Hippocampal formation (tissue), 2 donors: ENCODE results near the gene RAB44.

ENCODE experiments used
- DNase-seq, 2 donors: peaks; one replicate each; lab custom pipeline; 2025; lab: John Stamatoyannopoulos, UW

The RAB44 gene

DNA sequence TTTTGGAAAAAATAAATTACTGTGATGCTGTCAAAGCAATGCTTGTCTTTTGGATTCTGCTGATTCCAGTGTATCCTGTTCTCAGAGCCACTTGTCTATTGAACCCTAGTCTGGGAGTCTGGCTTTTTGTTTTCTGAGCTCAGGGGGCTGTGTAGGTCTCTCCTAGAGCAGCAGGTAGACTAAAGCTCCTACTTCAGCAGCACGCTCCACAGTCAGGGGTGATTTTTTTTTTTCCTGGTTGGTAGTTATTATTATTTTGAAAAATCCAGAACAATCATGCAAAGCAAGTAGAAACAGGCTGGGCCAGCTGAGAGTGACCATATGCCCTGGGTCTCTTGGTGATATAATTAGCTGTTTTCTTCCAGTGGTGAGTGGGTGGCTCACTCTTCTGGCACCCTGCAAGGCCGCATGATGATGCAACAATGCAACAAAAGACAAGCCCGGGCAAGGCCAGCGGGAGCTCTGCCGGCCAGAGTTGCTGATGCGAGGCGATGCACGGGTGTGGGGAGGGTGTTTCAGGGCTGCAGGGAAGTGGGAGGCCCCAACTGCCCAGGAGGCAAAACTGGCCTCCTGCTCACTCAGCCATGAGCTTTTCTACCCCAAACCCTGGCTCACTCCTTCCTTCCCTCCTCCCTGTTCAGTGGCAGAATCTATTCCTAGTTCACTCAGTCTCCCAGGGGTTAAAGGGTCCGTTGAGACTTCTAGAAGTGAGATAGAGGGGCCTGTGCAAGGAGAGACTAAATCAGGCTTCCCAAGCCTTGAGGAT lies 30.6 kb upstream of the RAB44 start:
- peak; percentile 51 to 77 for DNase-seq

- no peak for DNase-seq
These were observed 29.0 kb upstream of the RAB44 start for GRCh38 chr6:36668591-36668990.

DNA sequence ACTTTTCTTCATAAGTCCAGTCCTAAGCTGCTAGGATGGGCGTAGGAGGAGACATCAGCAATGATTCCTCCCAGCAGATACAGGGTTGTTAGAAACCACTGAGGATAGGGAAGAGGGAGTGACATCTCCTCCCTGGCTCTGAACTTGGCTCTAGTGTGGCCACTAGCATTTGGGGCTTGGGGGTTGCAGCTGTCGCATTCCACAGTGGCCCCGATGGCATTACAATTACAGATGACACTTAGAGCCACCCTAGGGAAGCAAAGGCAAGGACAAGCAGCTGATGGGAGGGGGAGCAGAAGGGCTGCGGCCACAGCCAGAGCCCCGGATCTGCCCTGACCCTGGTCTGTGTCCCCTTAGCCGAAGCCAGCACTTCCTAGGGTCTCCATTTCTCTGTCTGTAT lies 28.6 kb upstream of the RAB44 start:
- DNase-seq: no peak

GRCh38 chr6:36670271-36670670 lies 27.4 kb upstream of the RAB44 start:
- DNase-seq: no peak

DNA sequence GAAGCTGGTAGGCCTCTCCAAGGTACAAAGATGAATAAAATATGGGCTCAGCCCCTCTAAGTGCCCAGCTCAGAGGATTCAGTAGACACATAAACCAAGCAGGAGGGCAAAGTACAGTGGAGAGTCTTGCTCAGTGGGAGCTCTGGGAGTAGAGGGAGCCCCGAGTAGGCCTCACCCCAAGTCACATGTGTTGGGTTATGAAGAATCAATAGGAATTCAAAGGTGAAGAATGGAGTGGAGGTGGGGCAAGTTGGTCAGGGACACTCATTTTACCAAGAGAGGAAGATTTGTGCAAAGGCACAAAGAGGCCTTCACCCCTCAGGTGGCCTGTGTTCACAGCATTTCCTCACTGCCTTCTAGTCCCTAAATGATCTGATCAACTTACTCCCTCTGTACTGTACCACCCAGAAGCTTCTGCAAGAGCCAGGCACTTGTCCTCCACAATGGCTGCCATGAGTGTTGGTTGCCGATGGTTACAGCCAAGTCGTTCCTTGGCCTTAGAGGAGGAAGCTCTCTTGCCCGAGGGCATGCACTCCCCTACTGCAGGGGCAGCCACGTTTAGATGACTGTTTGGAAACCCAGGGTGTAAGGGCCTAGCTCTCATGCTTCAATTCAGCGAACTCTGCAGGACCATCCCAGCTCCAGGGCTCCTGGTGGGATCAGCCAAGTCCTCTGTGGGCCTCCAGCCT lies 25.8 kb upstream of the RAB44 start:
- no peak for DNase-seq

- no peak for DNase-seq
These were observed 23.7 kb upstream of the RAB44 start for GRCh38 chr6:36673882-36674281.

DNA sequence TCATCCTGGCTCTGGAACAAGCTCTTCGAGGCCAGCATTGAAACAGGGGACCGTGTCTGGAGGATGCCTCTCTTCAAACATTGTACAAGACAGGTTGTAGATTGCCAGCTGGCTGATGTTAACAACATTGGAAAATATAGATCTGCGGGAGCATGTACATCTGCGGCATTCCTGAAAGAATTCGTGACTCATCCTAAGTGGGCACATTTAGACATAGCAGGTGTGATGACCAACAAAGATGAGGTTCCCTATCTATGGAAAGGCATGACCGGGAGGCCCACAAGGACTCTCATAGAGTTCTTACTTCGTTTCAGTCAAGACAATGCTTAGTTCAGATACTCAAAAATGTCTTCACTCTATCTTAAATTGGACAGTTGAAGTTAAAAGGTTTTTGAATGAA lies 22.7 kb upstream of the RAB44 start:
- DNase-seq: no peak

GRCh38 chr6:36676141-36677058 lies 21.2 kb upstream of the RAB44 start:
- DNase-seq: no peak

DNA sequence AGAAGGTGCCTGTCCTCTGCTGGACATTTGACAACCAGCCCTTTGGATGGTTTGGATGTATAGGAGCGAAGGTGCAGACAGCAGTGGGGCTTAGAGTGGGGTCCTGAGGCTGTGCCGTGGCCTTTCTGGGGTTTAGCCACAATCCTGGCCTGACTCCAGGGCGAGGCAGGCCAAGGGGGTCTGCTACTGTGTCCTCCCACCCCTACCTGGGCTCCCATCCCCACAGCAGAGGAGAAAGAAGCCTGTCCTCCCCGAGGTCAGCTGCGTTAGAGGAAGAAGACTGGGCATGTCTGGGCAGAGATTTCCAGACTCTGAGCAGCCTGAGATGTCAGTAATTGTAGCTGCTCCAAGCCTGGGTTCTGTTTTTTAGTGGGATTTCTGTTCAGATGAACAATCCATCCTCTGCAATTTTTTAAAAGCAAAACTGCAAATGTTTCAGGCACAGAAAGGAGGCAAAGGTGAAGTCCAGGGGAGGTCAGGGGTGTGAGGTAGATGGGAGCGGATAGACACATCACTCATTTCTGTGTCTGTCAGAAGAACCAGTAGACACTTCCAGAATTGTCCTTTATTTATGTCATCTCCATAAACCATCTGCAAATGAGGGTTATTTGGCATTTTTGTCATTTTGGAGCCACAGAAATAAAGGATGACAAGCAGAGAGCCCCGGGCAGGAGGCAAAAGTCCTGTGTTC lies 20.4 kb upstream of the RAB44 start:
- DNase-seq: no peak

- no peak for DNase-seq
These were observed 19.7 kb upstream of the RAB44 start for GRCh38 chr6:36677753-36678487.

DNA sequence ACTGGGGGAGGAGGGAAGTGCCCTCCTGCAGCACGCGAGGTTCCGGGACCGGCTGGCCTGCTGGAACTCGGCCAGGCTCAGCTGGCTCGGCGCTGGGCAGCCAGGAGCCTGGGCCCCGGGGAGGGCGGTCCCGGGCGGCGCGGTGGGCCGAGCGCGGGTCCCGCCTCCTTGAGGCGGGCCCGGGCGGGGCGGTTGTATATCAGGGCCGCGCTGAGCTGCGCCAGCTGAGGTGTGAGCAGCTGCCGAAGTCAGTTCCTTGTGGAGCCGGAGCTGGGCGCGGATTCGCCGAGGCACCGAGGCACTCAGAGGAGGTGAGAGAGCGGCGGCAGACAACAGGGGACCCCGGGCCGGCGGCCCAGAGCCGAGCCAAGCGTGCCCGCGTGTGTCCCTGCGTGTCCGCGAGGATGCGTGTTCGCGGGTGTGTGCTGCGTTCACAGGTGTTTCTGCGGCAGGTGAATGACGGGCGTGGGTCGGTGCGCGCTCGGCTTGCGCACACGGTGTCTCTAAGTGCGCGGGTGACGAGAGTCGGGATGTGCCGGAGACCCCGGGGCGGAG lies 19.1 kb upstream of the RAB44 start, which contains the start of gene CDKN1A:
TSS of gene CDKN1A (plus strand) at position 227 of the 555 bp plus-strand sequence. CDS start 5,388 bp downstream, outside the sequence.
- peak; percentile 42 to 78 for DNase-seq

- peak in 1 of 2 donors; percentile 42 for DNase-seq
These were observed 18.4 kb upstream of the RAB44 start for GRCh38 chr6:36679043-36679833.

- DNase-seq: no peak
These were observed 15.1 kb upstream of the RAB44 start for GRCh38 chr6:36682328-36683144.

GRCh38 chr6:36683145-36683655 lies 14.4 kb upstream of the RAB44 start:
- no peak for DNase-seq

DNA sequence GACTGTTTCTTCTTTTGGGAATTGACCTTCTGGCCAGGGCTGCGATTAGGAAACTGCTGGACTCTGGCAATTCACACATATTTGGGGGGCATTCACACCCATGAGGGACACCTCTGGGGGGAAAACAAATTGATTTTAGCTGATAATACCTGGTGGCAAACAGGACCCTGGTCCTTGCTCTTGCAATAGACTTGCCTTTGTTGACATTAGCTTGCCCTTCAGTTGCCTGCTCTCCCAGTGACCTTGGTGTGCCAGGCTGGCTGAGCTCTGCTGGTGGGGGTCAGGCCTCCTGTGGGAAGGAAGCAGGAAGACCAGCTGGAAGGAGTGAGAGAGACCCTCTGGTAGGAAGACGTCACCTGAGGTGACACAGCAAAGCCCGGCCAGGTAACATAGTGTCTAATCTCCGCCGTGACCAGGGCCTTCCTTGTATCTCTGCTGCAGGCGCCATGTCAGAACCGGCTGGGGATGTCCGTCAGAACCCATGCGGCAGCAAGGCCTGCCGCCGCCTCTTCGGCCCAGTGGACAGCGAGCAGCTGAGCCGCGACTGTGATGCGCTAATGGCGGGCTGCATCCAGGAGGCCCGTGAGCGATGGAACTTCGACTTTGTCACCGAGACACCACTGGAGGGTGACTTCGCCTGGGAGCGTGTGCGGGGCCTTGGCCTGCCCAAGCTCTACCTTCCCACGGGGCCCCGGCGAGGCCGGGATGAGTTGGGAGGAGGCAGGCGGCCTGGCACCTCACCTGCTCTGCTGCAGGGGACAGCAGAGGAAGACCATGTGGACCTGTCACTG lies 13.8 kb upstream of the RAB44 start:
- DNase-seq: no peak

DNA sequence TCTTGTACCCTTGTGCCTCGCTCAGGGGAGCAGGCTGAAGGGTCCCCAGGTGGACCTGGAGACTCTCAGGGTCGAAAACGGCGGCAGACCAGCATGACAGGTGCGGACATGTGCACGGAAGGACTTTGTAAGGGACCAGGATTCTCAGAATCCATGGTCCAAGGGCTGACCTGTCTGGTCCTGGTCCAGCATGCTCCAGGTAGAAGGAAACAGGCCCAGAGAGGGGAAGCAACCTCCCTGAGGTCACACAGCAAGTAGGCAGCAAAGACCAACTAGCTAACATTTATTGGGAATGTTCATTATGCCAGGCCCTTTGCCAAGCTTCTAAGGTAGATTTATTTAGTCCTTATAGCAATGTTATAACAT lies 13.2 kb upstream of the RAB44 start:
- DNase-seq: no peak

DNA sequence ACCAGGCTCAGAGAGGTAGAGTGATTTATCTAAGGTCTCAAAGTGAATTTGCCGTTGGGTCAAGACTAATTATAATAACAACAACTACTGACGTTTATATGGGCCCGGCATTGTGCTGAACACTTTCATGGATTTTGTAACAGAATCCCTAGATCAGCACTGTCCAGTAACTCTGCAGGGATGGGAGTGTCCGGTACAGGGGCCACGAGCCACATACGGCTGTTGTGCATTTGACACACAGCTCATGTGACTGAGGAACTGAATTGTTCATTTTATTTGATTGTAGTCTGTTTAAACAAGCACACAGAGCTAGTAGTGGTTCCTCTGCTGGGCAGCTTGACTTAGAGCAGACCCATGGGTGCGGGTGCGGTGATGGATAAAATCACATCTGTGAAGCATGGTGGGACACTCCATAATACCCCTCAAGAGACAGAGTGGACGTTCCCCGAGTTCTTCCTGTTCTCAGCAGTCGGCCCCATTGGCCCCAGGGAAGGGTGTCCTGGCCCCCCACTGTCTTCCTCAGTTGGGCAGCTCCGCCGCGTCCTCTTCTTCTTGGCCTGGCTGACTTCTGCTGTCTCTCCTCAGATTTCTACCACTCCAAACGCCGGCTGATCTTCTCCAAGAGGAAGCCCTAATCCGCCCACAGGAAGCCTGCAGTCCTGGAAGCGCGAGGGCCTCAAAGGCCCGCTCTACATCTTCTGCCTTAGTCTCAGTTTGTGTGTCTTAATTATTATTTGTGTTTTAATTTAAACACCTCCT lies 12.3 kb upstream of the RAB44 start:
- no peak for DNase-seq
